Endothelial cell of umbilical vein (primary cell): ENCODE results near the gene SGCD. TPM values are rescaled to one million over a fixed set of nuclear protein-coding genes. Genes with fewer than 3 reads are reported as not detected.

Source experiments
- BruUV-seq: library from RNA; stranded (reverse); fragments of 400-500 nt; replicated peaks from 2 replicates; lab custom pipeline; 2021; lab: Mats Ljungman, UMichigan
- CTCF ChIA-PET: fragments of 300-600, 350-600 bp; sonication (Branson Sonifier 250); formaldehyde crosslinking; loops from one replicate; lab custom pipeline; 2021; ENCODE audit warnings: antibody characterized with exemption, inconsistent platforms; lab: Charles Lee
- POLR2A ChIA-PET: fragments of 300-600, 350-600 bp; sonication (Branson Sonifier 250); formaldehyde crosslinking; loops from one replicate; lab custom pipeline; 2021; ENCODE audit warnings: antibody characterized with exemption, inconsistent platforms; lab: Charles Lee
- DNase-seq: peaks from one replicate; pipeline ENCODE4 v3.0.0-alpha.2; 2011; ENCODE audit warnings: low read depth, low spot score
- FAIRE-seq: peaks from 2 replicates; lab custom pipeline; 2011; peaks lifted over from hg19 to GRCh38; lab: Jason Lieb, UNC
- H2AFZ ChIP-seq: 2 replicates; pipeline ENCODE4 v1.6.0; 2012; ENCODE audit warnings: low read depth, low read length, control low read depth, inconsistent platforms
- H3K27ac ChIP-seq: 2 replicates; pipeline ENCODE4 v1.5.1; 2011; ENCODE audit warnings: low read depth, mild to moderate bottlenecking, control low read depth, low read length, moderate library complexity; ENCODE audit not compliant: insufficient read depth
- H3K27me3 ChIP-seq, 2 experiments: 2 replicates each; pipeline versions ENCODE4 v1.6.0 to v1.6.1; 2011; ENCODE audit warnings: low read length in 2 of 2, mixed read lengths in 1 of 2; ENCODE audit not compliant: control insufficient read depth in 2 of 2, insufficient read depth in 2 of 2
- H3K36me3 ChIP-seq, 2 experiments: 2 replicates in 1 of 2; 3 replicates in 1 of 2; pipeline ENCODE4 v1.5.1; 2011; ENCODE audit warnings: low read length in 2 of 2, mild to moderate bottlenecking in 1 of 2, moderate library complexity in 1 of 2; ENCODE audit not compliant: control insufficient read depth in 2 of 2, insufficient read depth in 2 of 2; ENCODE audit errors: extremely low read depth in 1 of 2
- H3K4me1 ChIP-seq: 3 replicates; pipeline ENCODE4 v1.5.1; 2011; ENCODE audit warnings: mild to moderate bottlenecking, low read length; ENCODE audit not compliant: control insufficient read depth, insufficient read depth; ENCODE audit errors: extremely low read depth
- H3K4me2 ChIP-seq: 2 replicates; pipeline ENCODE4 v1.6.1; 2011; ENCODE audit warnings: low read length, control low read depth, mixed read lengths; ENCODE audit not compliant: insufficient read depth
- H3K4me3 ChIP-seq, 3 experiments: fragments of 200-600 bp in 1 of 3; sonication (generic), shearing (Covaris generic) in 1 of 3; replicated peaks in 1 of 3; 2 replicates each; pipeline ENCODE4 v1.5.1; 2011 to 2016; ENCODE audit warnings: control low read depth in 3 of 3, low read length in 3 of 3, mild to moderate bottlenecking in 2 of 3, inconsistent platforms in 1 of 3, low read depth in 1 of 3, moderate library complexity in 1 of 3; ENCODE audit not compliant: insufficient read depth in 1 of 3
- H3K79me2 ChIP-seq: 2 replicates; pipeline ENCODE4 v1.6.0; 2012; ENCODE audit warnings: low read length, inconsistent platforms; ENCODE audit not compliant: control insufficient read depth, insufficient read depth
- H3K9ac ChIP-seq: replicated peaks from 2 replicates; pipeline ENCODE3; 2011; ENCODE audit warnings: low read length, control low read depth; ENCODE audit not compliant: insufficient read depth; ENCODE audit errors: extremely low read depth
- H3K9me1 ChIP-seq: replicated peaks from 3 replicates; pipeline ENCODE4 v1.6.0; 2011; ENCODE audit warnings: mild to moderate bottlenecking, low read length; ENCODE audit not compliant: control insufficient read depth, insufficient read depth; ENCODE audit errors: extremely low read depth
- H3K9me3 ChIP-seq: replicated peaks from 2 replicates; pipeline ENCODE4 v1.5.1; 2012; ENCODE audit warnings: low read length, inconsistent platforms; ENCODE audit not compliant: control insufficient read depth, insufficient read depth
- H4K20me1 ChIP-seq: replicated peaks from 2 replicates; pipeline ENCODE3; 2011; ENCODE audit warnings: mild to moderate bottlenecking, low read length; ENCODE audit not compliant: control insufficient read depth, insufficient read depth; ENCODE audit errors: extremely low read depth
- CTCF ChIP-seq, 2 donors: IDR thresholded peaks; 1 replicate in 1 of 2; 2 replicates in 1 of 2; pipeline ENCODE4 v1.5.1; 2011; ENCODE audit warnings: low read length in 2 of 2, mild to moderate bottlenecking in 2 of 2, moderate library complexity in 2 of 2, control low read depth in 1 of 2, inconsistent platforms in 1 of 2, low read depth in 1 of 2; ENCODE audit not compliant: insufficient read depth in 1 of 2; ENCODE audit errors: extremely low read depth in 1 of 2
- EZH2 ChIP-seq: IDR thresholded peaks from 2 replicates; pipeline ENCODE4 v1.6.1; 2012; ENCODE audit warnings: borderline replicate concordance, low read depth, mild to moderate bottlenecking, moderate library complexity, low read length, inconsistent platforms; ENCODE audit not compliant: severe bottlenecking
- FOS ChIP-seq: IDR thresholded peaks from 2 replicates; pipeline ENCODE4 v1.6.1; 2011; ENCODE audit warnings: mild to moderate bottlenecking, low read length, moderate library complexity, borderline replicate concordance; ENCODE audit not compliant: insufficient read depth
- GATA2 ChIP-seq: IDR thresholded peaks from 2 replicates; pipeline ENCODE4 v1.7.0; 2011; ENCODE audit warnings: low read depth, mild to moderate bottlenecking, moderate library complexity, mixed read lengths, low read length; ENCODE audit not compliant: insufficient read length, insufficient read depth
- JUN ChIP-seq: IDR thresholded peaks from 2 replicates; pipeline ENCODE4 v1.6.1; 2011; ENCODE audit warnings: borderline replicate concordance, low read depth; ENCODE audit not compliant: insufficient read length, insufficient read depth
- MYC ChIP-seq: IDR thresholded peaks from one replicate; pipeline ENCODE4 v1.6.1; 2011; ENCODE audit warnings: mild to moderate bottlenecking, low read depth, low read length
- POLR2A ChIP-seq: IDR thresholded peaks from 2 replicates; pipeline ENCODE4 v1.6.1; 2012; ENCODE audit warnings: low read depth, mild to moderate bottlenecking, control low read depth, low read length
- POLR2AphosphoS5 ChIP-seq: IDR thresholded peaks from 2 replicates; pipeline ENCODE4 v1.6.1; 2012; ENCODE audit warnings: low read depth, mild to moderate bottlenecking, control low read depth, low read length, moderate library complexity; ENCODE audit not compliant: insufficient read depth
- dilution Hi-C: fragments of 300-500 bp; cut with MboI; formaldehyde crosslinking; loops from one replicate; pipeline ENCODE4 v1.15.0; 2019; ENCODE audit warnings: low sequenced_read_pairs; ENCODE audit not compliant: extremely low pct_ligation_motif_present
- intact Hi-C: fragments of 100-400 bp; cut with micrococcal nuclease; formaldehyde crosslinking; loops from one replicate; pipeline ENCODE4 v1.10.0; 2022
- polyA plus RNA-seq, 4 experiments: library from polyadenylated mRNA; depleted of rRNA in 3 of 4; stranded (reverse) in 3 of 4; unstranded in 1 of 4; fragments of >200 nt; gene quantifications; 2 replicates each; pipeline versions ENCODE4 v1.2.1 to v1.2.3, GENCODE V29; 2011 to 2012; ENCODE audit warnings: missing spikeins in 1 of 4
- total RNA-seq: library from RNA; stranded (reverse); gene quantifications from 2 replicates; pipeline ENCODE4 v1.2.3, GENCODE V29; 2021

Gene SGCD
- total and polyA plus RNA-seq, 2 donors (not counting 3 experiments of a cell fraction or from before 2014, with no cell fraction given): not detected

GRCh38 chr5:156584871-156585270 lies 257.9 kb downstream of the SGCD start:
- H3K9me3 ChIP-seq: peaks cover 2% of the 10 kb centered on the region
- no peak overlapping the region for H3K27ac ChIP-seq
- H3K4me3 ChIP-seq: no peak overlapping the region
- BruUV-seq: no TSS peak
- dilution Hi-C loops: no loop called here
- ChIA-PET CTCF (no interaction called here), POLR2A (no interaction called here)
- no peaks in the 10 kb centered on the region for H3K27me3 ChIP-seq
- no peaks in the 10 kb centered on the region for H3K9me1 ChIP-seq
- no peak overlapping the region for H3K4me2 ChIP-seq
- FAIRE-seq (no peak), DNase-seq (no peak)
- no peak overlapping the region for H2AFZ ChIP-seq
- no peaks in the 10 kb centered on the region for H3K79me2 ChIP-seq
- intact Hi-C loops: no loop called here
- TF ChIP-seq POLR2AphosphoS5: no peak
- no peak for TF ChIP-seq CTCF (IDR thresholded peaks at IDR 0.05; ENCODE audit: extremely low read depth in 1 of 2, insufficient read depth in 1 of 2, low read depth in 1 of 2, low read length in 2 of 2)
- TF ChIP-seq POLR2A: no peak
- no peak for TF ChIP-seq MYC
- TF ChIP-seq GATA2: no peak
- H3K36me3 ChIP-seq: no peaks in the 10 kb centered on the region
- no peaks in the 10 kb centered on the region for H3K4me1 ChIP-seq
- H4K20me1 ChIP-seq: no peaks in the 10 kb centered on the region
- H3K9ac ChIP-seq: no peak overlapping the region

DNA sequence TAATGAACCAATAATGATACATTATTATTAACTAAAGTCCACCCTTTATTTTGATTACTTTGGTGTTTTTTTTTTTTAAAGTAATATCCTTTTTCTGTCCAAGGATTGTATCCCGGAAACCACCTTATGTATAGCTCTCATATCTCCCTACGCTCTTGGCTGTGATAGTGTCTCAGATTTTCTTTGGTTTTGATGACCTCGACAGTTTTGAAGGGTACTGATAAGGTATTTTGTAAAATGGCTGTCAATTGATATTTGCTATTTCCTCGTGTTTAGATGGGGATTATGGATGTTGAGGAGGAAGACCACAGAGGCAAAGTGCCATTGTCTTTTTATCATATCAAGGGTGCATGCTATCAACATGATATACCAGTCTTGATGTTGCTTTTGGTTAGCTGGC lies 259.0 kb downstream of the SGCD start:
- Histone ChIP-seq H3K27ac (no peak overlapping the region), H4K20me1 (no peaks in the 10 kb centered on the region), H3K79me2 (no peaks in the 10 kb centered on the region), H2AFZ (no peak overlapping the region), H3K4me1 (no peaks in the 10 kb centered on the region), H3K4me2 (no peak overlapping the region), H3K9me3 (peaks cover 3% of the 10 kb centered on the region), H3K9ac (no peak overlapping the region), H3K9me1 (no peaks in the 10 kb centered on the region), H3K27me3 (no peaks in the 10 kb centered on the region), H3K4me3 (no peak overlapping the region), H3K36me3 (no peaks in the 10 kb centered on the region)
- ChIA-PET POLR2A (no interaction called here), CTCF (no interaction called here)
- no TSS peak for BruUV-seq
- intact Hi-C loops: no loop called here
- no peak for FAIRE-seq
- no peak for DNase-seq
- dilution Hi-C loops: no loop called here
- no peak for TF ChIP-seq POLR2A
- no peak for TF ChIP-seq EZH2
- TF ChIP-seq FOS: no peak
- TF ChIP-seq JUN: no peak
- TF ChIP-seq GATA2: no peak
- TF ChIP-seq POLR2AphosphoS5: no peak
